HEK293T (cell line): ENCODE data around the gene IL1R2.

Experiments
- FOXA1 ChIP-seq: fragments of 450-650 bp; IDR thresholded peaks from 2 replicates; pipeline ENCODE4 v1.6.1; 2016; ENCODE audit warnings: mild to moderate bottlenecking
- HDGF ChIP-seq: fragments of 450-650 bp; IDR thresholded peaks from 2 replicates; pipeline ENCODE4 v1.6.1; 2017; ENCODE audit warnings: antibody characterized with exemption, borderline replicate concordance

DNA sequence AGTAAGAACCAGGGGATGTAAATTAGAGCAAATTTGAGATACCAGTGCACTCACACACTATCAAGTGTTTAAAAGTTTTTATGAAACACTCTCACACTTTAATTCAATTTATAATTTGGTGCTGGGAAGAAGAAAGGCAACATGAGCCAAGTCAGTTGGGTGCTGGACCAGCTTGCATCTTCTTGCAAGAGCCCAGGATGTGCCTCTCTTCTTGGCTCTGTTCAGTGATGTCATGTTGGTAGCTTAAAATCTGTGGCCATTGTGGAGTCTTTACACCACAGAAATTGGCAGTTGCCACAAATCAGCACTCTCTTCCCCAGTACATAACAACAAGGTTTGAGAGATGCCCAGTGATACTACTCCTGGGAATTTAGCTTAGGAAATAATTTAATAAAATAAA lies 38.2 kb downstream of the IL1R2 start:
- TF ChIP-seq FOXA1 (no peak), HDGF (no peak)
